ENCODE data around the gene FSTL1. TPM values are rescaled to one million over a fixed set of nuclear protein-coding genes. Genes with fewer than 3 reads are reported as not detected.

Gene FSTL1
- total RNA-seq, 1 donor = 2.6 TPM

DNA sequence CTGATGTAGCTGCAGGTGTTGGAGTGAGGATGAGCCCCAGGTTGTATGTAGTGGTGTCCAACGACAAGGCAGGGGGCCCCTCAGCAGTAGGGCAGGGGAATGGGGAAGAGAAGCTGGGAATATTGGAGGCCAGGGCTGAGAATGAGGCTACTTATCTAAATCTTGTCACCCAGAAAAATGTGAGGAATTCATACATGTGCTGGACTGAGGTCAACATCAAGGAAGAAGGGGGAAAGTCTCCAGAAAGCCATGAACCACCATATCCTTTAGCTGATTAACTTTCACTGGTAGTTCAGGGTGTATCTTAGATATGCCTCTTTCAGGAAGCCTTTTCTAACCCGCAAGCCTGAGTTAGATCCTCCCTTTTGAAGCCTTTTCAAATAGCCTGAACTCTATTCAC, 22.6 kb upstream of the FSTL1 start:
- Histone ChIP-seq H3K4me3 (ENCODE audit: low read length) (no peak overlapping the region), H3K27me3 (ENCODE audit: insufficient read depth, low read length) (no peaks in the 10 kb centered on the region), H3K9me3 (ENCODE audit: low read depth, low read length) (no peaks in the 10 kb centered on the region), H3K4me1 (ENCODE audit: insufficient read depth, low read length) (no peaks in the 10 kb centered on the region)

DNA sequence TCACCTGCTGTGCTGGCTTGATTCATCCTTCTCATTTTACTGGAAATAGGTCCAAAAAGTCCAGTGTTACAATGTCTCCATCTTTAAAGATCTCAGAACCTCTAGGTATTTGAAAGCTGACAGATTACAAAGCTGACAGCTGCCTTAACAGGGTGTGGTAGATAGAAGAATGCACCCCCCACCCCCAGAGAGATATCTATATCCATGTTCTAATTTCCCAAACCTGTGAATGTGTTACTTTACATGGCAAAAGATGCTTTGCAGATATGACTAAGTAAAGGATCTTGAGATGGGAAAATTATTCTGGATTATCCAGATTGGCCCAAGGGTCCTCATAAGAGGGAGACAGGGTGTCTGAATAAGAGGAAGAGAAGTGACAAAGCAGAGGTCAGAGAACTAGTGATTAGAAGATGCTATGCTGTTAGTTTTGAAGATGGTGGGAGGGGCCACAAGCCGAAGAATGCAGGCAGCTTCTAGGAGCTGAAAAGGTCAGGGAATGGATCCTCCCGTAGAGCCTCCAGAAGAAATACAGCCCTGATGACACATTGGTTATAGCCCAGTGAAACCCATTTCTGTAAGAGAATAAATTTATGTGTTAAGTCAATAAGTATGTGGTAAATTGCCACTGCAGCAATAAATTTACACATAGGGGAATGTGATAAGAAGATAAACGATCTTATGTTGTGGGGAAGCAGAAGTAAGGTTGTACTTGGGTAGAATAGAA, 21.5 kb upstream of the FSTL1 start:
- H3K27me3 ChIP-seq (ENCODE audit: insufficient read depth, low read length) = no peaks in the 10 kb centered on the region
- no peaks in the 10 kb centered on the region for H3K4me1 ChIP-seq (ENCODE audit: insufficient read depth, low read length)
- no peaks in the 10 kb centered on the region for H3K9me3 ChIP-seq (ENCODE audit: low read depth, low read length)
- no peak overlapping the region for H3K4me3 ChIP-seq (ENCODE audit: low read length)

DNA sequence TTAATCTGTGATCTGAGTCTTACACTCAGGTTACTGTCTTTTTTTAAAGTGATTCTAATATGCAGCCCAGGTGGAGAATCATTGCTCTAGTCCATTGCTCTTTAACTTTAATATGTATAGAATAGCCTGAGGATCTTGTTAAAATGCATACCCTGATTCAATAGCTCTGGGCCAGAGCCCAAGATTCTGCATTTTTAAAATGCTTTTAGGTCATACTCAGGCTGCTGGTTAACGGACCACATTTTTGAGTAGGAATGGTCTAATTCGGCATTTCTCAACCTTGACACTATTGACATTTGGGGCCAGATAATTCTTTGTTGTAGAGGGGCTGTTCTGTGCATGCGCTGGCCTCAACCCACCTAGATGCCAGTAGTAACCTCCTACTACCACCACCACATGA, 20.9 kb upstream of the FSTL1 start:
- Histone ChIP-seq H3K4me1 (ENCODE audit: insufficient read depth, low read length) (no peaks in the 10 kb centered on the region), H3K27me3 (ENCODE audit: insufficient read depth, low read length) (no peaks in the 10 kb centered on the region), H3K4me3 (ENCODE audit: low read length) (no peak overlapping the region), H3K9me3 (ENCODE audit: low read depth, low read length) (no peaks in the 10 kb centered on the region)

DNA sequence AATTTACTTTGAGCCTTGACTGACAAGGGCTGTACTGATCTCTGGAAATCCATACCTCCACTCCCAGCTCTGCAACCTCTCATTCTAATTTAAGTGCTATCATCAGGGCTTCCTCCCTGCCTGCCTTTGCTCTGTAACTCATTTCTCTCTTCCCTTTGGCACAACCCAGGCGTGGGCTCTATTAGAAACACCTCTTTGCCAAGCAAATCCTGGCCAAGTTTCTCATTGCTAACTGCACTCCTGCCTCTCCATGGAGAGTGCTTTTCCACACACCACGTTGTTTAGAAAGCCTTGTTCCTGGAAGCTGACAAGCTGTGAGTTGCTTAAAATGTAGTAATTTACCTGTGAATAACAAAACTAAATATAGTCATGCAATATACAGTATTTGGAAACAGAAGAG, 20.1 kb upstream of the FSTL1 start:
- Histone ChIP-seq H3K9me3 (ENCODE audit: low read depth, low read length) (no peaks in the 10 kb centered on the region), H3K4me1 (ENCODE audit: insufficient read depth, low read length) (no peaks in the 10 kb centered on the region), H3K27me3 (ENCODE audit: insufficient read depth, low read length) (no peaks in the 10 kb centered on the region), H3K4me3 (ENCODE audit: low read length) (no peak overlapping the region)

DNA sequence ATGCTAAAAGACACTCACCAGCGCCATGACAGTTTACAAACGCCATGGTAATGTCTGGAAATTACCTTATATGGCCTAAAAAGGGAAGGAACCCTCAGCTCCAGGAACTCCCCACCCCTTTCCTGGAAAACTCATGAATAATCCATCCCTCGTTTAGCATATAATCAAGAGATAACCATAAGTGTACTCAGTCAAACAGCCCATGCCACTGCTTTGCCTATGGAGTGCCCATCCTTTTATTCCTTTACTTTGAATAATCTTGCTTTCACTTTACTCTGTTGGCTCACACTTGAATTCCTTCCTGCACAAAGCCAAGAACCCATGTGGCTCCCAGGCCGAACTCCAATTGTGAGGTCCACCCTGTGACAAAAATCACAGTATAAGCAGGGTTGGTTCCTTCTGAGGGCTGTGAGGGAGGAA, 19.1 kb upstream of the FSTL1 start:
- no peak overlapping the region for H3K4me3 ChIP-seq (ENCODE audit: low read length)
- H3K27me3 ChIP-seq (ENCODE audit: insufficient read depth, low read length) = no peaks in the 10 kb centered on the region
- H3K9me3 ChIP-seq (ENCODE audit: low read depth, low read length) = no peaks in the 10 kb centered on the region
- H3K4me1 ChIP-seq (ENCODE audit: insufficient read depth, low read length) = no peaks in the 10 kb centered on the region

DNA sequence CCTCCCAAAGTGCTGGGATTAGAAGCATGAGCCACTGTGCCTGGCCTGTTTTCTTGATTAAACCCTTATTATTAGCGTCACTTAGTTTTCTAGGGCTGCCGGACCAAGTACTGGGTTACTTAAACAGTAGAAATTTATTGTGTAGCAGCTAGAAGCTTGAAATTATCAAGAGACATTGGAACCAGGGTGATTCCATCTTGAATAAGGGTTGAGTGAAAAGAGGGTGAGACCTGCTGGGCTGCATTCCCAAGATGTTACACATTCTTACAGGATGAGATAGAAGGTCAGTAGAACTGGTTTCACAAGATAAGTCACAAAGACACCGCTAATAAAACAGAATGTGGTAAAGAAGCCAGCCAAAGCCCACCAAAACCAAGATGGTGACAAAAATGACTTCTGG, 18.6 kb upstream of the FSTL1 start:
- Histone ChIP-seq H3K27me3 (ENCODE audit: insufficient read depth, low read length) (no peaks in the 10 kb centered on the region), H3K4me3 (ENCODE audit: low read length) (no peak overlapping the region)

DNA sequence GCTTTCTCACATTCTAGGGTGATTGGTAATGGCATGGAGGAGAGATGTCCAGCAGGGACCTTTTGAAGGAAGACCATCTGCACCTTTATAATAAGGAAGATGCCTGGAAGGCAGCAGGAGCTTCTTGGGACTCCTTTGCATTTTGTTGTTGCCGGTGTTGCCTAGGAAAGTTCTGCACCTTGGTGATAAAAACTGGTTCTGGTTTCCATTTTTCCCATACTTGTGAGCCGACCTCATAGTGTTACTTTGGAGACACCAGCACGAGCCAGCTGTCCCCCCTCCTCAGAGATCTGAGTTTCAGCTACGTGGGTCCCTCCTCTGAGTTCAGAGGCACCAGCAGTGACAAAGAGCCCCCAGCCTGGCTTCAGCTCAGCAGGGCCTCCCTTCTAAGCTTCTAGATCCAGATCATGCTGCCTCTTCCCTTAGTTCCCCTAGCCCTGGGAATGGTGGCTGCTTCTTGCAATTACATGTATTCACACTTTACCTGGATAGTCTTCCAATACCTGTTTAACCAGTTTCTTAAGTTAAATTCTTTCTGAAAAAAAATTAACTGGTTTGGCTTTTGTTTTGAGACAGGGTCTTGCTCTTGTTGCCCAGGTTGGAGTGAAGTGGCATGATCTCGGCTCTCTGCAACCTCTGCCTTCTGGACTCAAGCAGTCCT, 18.0 kb upstream of the FSTL1 start:
- no peaks in the 10 kb centered on the region for H3K9me3 ChIP-seq (ENCODE audit: low read depth, low read length)
- H3K4me3 ChIP-seq (ENCODE audit: low read length) = no peak overlapping the region

More for the DNA sequence above, 18.6 kb upstream of the FSTL1 start:
- Histone ChIP-seq H3K4me1 (ENCODE audit: insufficient read depth, low read length) (no peaks in the 10 kb centered on the region), H3K9me3 (ENCODE audit: low read depth, low read length) (no peaks in the 10 kb centered on the region)

DNA sequence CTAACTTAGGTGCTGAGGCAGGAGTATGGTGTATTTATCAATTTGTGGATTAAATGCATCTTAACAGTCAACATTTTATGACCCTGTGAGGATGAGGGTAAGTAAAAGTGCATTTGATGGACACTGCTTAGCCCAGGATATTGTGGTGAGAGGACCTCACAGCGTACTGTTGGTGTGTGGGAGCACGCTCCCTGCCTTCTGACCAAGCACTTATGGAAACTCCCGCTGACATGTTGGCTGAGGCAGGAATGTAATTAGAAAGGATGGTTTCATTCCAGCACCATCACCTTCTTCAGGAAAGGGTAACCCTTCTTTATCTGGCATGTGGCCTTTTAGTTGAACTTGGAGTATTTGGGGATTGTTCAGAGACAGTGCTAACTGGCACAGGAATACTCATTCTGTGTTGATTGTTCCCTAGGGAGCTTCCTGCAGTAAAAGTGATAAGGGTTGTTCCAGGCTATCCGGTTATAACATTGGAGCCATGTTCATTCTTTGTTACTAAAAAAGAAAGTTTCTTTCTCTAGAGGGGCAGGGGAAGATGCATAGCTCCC, 11.7 kb upstream of the FSTL1 start:
- Histone ChIP-seq H3K4me1 (ENCODE audit: insufficient read depth, low read length) (no peaks in the 10 kb centered on the region), H3K27me3 (ENCODE audit: insufficient read depth, low read length) (no peaks in the 10 kb centered on the region), H3K9me3 (ENCODE audit: low read depth, low read length) (no peaks in the 10 kb centered on the region), H3K4me3 (ENCODE audit: low read length) (no peak overlapping the region)

More for the DNA sequence above, 18.0 kb upstream of the FSTL1 start:
- Histone ChIP-seq H3K4me1 (ENCODE audit: insufficient read depth, low read length) (no peaks in the 10 kb centered on the region), H3K27me3 (ENCODE audit: insufficient read depth, low read length) (no peaks in the 10 kb centered on the region)

DNA sequence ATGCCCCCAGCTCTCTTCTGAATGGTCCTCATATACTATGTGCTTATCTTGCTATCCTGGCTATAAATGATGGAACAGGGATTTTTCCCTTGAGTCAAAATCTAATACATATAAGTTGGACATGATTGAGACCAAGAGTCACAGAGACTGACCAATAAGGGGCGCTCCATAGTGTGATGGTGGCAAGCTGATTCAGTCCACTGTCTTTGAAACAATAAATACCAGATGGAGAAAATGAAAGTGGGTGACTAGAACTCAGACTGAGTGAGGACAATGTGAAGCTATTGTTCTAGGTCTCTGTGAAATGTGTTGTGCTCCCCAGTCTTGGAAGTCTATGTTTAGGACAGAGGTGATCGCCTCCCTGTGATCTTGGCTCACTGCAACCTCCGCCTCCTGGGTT, 10.6 kb upstream of the FSTL1 start:
- Histone ChIP-seq H3K4me3 (ENCODE audit: low read length) (no peak overlapping the region), H3K27me3 (ENCODE audit: insufficient read depth, low read length) (no peaks in the 10 kb centered on the region), H3K4me1 (ENCODE audit: insufficient read depth, low read length) (no peaks in the 10 kb centered on the region), H3K9me3 (ENCODE audit: low read depth, low read length) (no peaks in the 10 kb centered on the region)

DNA sequence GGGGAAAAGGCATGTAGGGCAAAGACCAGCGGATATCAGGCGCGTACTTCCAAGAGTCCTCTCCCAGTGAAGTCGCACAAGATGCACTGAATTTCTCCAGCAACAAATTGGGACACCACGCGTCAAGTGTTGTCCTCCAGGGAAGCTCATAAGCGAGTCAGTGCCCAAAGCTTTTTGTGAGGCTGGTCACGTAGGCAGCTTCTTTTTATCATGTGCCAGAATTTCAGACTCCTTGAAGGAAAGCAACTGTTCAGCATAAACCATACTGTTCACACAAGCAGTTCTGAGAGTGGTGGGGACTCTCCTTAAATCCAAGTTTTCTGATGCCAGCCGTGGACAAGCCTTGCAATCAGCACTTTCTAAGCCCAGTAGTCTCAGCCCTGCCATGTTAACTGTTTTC, 10.1 kb upstream of the FSTL1 start:
- no peak overlapping the region for H3K4me3 ChIP-seq (ENCODE audit: low read length)
- no peaks in the 10 kb centered on the region for H3K4me1 ChIP-seq (ENCODE audit: insufficient read depth, low read length)
- no peaks in the 10 kb centered on the region for H3K9me3 ChIP-seq (ENCODE audit: low read depth, low read length)
- no peaks in the 10 kb centered on the region for H3K27me3 ChIP-seq (ENCODE audit: insufficient read depth, low read length)

DNA sequence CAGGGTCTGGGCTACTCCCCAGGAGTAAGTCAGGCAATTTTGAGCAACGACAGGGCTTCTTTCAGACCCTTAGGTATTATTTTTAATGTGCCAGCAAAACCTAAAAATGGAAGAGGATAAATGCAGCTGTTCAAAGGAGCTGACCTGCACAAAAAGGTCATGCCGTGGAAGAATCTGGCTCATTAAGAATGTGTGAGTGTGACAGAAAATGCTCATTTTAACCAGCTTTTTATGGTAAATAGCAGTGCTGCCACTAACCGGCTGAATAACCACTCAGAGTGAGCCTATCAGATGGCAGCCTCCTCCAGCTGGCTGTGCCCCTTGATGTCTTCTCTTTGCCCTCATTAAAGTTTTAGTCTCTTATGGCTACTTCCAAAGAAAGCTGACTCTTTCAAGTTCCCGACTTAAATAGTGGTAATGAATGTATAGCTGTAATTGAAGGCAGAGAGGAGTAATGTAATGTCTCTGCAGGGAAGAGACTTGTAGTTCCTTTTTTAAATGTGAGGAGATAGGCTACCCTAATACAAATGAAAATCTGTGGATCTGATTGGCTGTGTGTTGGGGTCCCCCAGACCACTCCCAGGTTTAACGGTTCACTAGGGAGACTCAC, 9.5 kb upstream of the FSTL1 start:
- no peaks in the 10 kb centered on the region for H3K4me1 ChIP-seq (ENCODE audit: insufficient read depth, low read length)
- H3K27me3 ChIP-seq (ENCODE audit: insufficient read depth, low read length) = no peaks in the 10 kb centered on the region
- H3K9me3 ChIP-seq (ENCODE audit: low read depth, low read length) = no peaks in the 10 kb centered on the region
- no peak overlapping the region for H3K4me3 ChIP-seq (ENCODE audit: low read length)

DNA sequence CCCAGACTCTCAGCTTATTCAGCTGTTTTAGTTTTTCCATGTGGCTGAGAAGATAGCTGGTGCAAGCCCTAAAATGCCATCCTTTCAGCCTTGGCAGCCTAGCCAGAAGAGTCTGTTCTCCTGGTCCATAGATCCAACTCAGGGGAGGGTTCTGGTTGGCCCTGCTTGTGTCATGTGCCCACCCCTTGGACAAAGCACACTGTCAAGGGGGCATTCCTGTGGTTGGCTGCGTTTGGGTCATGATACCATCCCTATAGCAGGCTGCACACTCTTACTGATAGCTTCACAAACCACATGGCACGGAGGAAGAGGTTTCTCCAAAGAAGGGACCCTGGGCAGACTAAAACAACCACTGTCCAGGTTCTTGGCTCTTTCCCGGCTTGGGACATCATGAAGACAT, 8.4 kb upstream of the FSTL1 start:
- Histone ChIP-seq H3K4me1 (ENCODE audit: insufficient read depth, low read length) (no peaks in the 10 kb centered on the region), H3K27me3 (ENCODE audit: insufficient read depth, low read length) (no peaks in the 10 kb centered on the region), H3K9me3 (ENCODE audit: low read depth, low read length) (no peaks in the 10 kb centered on the region), H3K4me3 (ENCODE audit: low read length) (no peak overlapping the region)

DNA sequence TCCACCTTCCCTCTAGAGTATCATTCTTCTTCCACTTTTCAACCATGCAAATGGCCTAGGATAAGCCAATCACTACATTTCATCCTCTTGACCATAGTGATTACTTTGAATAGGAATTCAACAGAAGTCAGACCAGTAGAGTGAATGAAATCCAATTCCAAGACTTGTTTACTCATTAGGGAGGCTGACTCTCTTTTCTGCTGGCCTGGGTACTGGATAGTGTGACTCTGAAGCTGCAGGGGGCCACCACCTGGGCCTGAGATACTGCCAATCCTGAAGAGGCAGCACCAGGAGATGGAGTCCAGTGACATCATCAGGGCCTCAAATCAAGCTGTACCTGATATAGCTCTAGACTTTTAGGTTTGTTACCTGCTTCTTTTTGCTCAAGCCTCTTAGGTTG, 7.0 kb upstream of the FSTL1 start:
- Histone ChIP-seq H3K4me1 (ENCODE audit: insufficient read depth, low read length) (no peaks in the 10 kb centered on the region), H3K4me3 (ENCODE audit: low read length) (no peak overlapping the region), H3K9me3 (ENCODE audit: low read depth, low read length) (no peaks in the 10 kb centered on the region), H3K27me3 (ENCODE audit: insufficient read depth, low read length) (no peaks in the 10 kb centered on the region)

DNA sequence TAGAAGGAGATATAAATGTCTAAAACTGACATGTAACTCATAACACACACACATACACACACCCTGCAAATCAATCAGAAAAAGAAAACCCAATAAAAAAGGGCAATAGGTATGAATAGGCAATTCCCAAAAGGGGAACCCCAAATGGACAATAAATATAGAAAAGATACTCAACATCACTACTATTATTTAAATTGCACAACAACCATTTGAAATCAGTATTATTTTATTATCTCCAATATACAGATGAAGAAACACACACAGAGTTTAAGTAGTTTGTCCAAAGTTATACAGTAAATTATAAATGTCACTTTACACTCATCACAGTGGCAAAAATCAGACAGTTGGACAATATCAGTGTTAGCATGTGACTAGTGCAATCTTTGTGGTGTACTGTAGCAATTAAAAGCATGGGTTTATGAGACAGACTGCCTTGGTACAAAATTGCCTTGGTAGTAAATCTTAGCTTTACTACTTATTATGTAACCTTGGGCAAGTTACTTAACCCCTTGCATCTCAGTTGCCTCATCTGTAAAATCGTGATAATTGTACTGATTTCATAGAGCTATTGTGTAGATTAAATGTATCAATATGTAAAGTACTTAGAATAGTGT, 3.4 kb upstream of the FSTL1 start:
- H3K9me3 ChIP-seq (ENCODE audit: low read depth, low read length) = no peaks in the 10 kb centered on the region
- peaks cover 22% of the 10 kb centered on the region for H3K27me3 ChIP-seq (ENCODE audit: insufficient read depth, low read length)
- no peak overlapping the region for H3K4me3 ChIP-seq (ENCODE audit: low read length)
- H3K4me1 ChIP-seq (ENCODE audit: insufficient read depth, low read length) = peaks cover 5% of the 10 kb centered on the region

DNA sequence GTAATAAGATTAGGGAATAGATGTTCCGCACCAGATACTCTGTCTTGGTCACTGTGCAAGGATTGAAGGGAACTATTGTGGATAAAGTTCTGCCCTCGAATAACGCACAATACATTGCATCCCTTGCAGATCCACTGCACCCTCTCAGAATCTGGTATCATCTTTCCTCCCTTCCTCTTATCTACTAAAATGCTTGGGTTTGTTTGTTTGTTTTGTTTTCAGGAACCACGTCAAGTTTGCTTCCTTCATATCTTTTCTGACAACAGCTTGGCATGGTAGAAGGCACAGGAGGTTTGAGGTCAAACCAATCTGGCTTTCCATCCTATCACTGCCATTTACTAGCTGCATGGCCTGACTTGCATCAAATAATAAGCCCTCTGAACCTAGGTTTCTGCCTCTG, 2.0 kb upstream of the FSTL1 start:
- peaks cover 31% of the 10 kb centered on the region for H3K27me3 ChIP-seq (ENCODE audit: insufficient read depth, low read length)
- H3K4me3 ChIP-seq (ENCODE audit: low read length) = no peak overlapping the region
- no peaks in the 10 kb centered on the region for H3K9me3 ChIP-seq (ENCODE audit: low read depth, low read length)
- H3K4me1 ChIP-seq (ENCODE audit: insufficient read depth, low read length) = peaks cover 5% of the 10 kb centered on the region
